Stomach (tissue), 9 donors: Measurements from ENCODE around the gene IQGAP2. TPM values are rescaled to one million over a fixed set of nuclear protein-coding genes. Genes with fewer than 3 reads are reported as not detected.

ENCODE experiments used
- DNase-seq, 2 donors: peaks; one replicate each; pipeline versions ENCODE4 v3.0.0 to v3.0.0-alpha.2; 2013 to 2019
- H3K27ac ChIP-seq, 5 donors: fragments of 200-600 bp in 4 of 5; sonication (generic) in 4 of 5; one replicate each; pipeline ENCODE4 v1.5.1; 2013 to 2019; ENCODE audit warnings: mild to moderate bottlenecking in 1 of 5, moderate library complexity in 1 of 5
- H3K27me3 ChIP-seq, 3 donors: fragments of 200-600 bp; sonication (generic); one replicate each; pipeline ENCODE4 v1.5.1; 2017 to 2019; ENCODE audit warnings: mixed run types in 1 of 3
- H3K36me3 ChIP-seq, 4 donors: fragments of 200-600 bp; sonication (generic); 1 replicate in 3 of 4; 2 replicates in 1 of 4; pipeline ENCODE4 v1.5.1; 2016 to 2019
- H3K4me1 ChIP-seq, 4 donors: fragments of 200-600 bp; sonication (generic); one replicate each; pipeline ENCODE4 v1.5.1; 2016 to 2019
- H3K4me3 ChIP-seq, 4 donors: fragments of 200-600 bp; sonication (generic) in 3 of 4; one replicate each; pipeline ENCODE4 v1.5.1; 2016 to 2019; ENCODE audit warnings: mild to moderate bottlenecking in 1 of 4
- H3K9me3 ChIP-seq, 4 donors: fragments of 200-600 bp; sonication (generic); one replicate each; pipeline ENCODE4 v1.5.1; 2016 to 2019
- CTCF ChIP-seq, 7 experiments: fragments of 450-650 bp in 4 of 7; fragments of 200-600 bp in 3 of 7; sonication (generic) in 3 of 7; IDR thresholded peaks; one replicate each; pipeline ENCODE4 v1.5.1; 2016 to 2019; ENCODE audit warnings: antibody characterized with exemption in 7 of 7, control low read depth in 2 of 7, mild to moderate bottlenecking in 1 of 7
- EP300 ChIP-seq: sonication (generic); formaldehyde crosslinking; IDR thresholded peaks from one replicate; pipeline ENCODE4 v1.6.1; 2017; ENCODE audit warnings: antibody characterized with exemption
- POLR2A ChIP-seq, 4 donors: fragments of 450-650 bp; IDR thresholded peaks; one replicate each; pipeline ENCODE4 v1.6.1; 2016; ENCODE audit warnings: antibody characterized with exemption in 4 of 4, control low read depth in 2 of 4, mild to moderate bottlenecking in 1 of 4, moderate library complexity in 1 of 4
- POLR2AphosphoS5 ChIP-seq, 3 donors: sonication (generic); formaldehyde crosslinking; IDR thresholded peaks; one replicate each; pipeline ENCODE4 v1.6.1; 2016; ENCODE audit warnings: antibody characterized with exemption in 3 of 3
- WGBS, 5 donors: extraction: QIAGEN DNeasy Blood & Tissue Kit in 3 of 5; methylation state at CpG; one replicate each; pipeline versions ENCODE4 v1.1.5 to v1.1.7; 2013 to 2018; 5-methylcytosine and 5-hydroxymethylcytosine counted together
- intact Hi-C: fragments of 100-400 bp; cut with DNase I; formaldehyde crosslinking; loops from one replicate; pipeline ENCODE4 v1.15.1; 2023; ENCODE audit warnings: low total_unique reads
- polyA plus RNA-seq, 3 donors: library from polyadenylated mRNA; stranded (reverse); fragments of 200-250 nt; gene quantifications; one replicate each; pipeline ENCODE4 v1.2.3, GENCODE V29; 2013
- total RNA-seq, 5 donors: library from RNA; depleted of rRNA; stranded (reverse); fragments of >200 nt; gene quantifications; one replicate each; pipeline versions ENCODE4 v1.1.0 to v1.2.3, GENCODE V29; 2014 to 2016
- donor health status: healthy with polysubstance abuse.
- donor health status: Bipolar disorder and iron deficiency.
- donor health status: healthy.

IQGAP2 gene
- total and polyA plus RNA-seq, 8 donors, result 11.5 to 122 (median 42.1) TPM

- H3K9me3 ChIP-seq, result no peaks in the 10 kb centered on the region
- 23 to 62% (median 25%) methylated on average over 1 of the region's 1 CpG for WGBS, 5 donors
- H3K4me1 ChIP-seq, result peaks cover 6 to 28% (median 17%) of the 10 kb centered on the region in 4 donors
- no peak overlapping the region for H3K4me3 ChIP-seq
- no peaks in the 10 kb centered on the region for H3K27me3 ChIP-seq
- TF ChIP-seq POLR2AphosphoS5 (IDR thresholded peaks at IDR 0.05) (no peak), POLR2A (IDR thresholded peaks at IDR 0.05) (no peak), EP300 (no peak), CTCF (IDR thresholded peaks at IDR 0.05) (no peak)
- intact Hi-C loops, result no loop called here
- no peaks in the 10 kb centered on the region for H3K36me3 ChIP-seq
- no peak overlapping the region for H3K27ac ChIP-seq
- no peak for DNase-seq
Observed at GRCh38 chr5:76552546-76552945, 149.5 kb downstream of the IQGAP2 start.

- DNase-seq, result no peak
- no peak overlapping the region for H3K27ac ChIP-seq
- H3K9me3 ChIP-seq, result no peaks in the 10 kb centered on the region
- H3K27me3 ChIP-seq, result no peaks in the 10 kb centered on the region
- no peaks in the 10 kb centered on the region for H3K36me3 ChIP-seq
- TF ChIP-seq CTCF (IDR thresholded peaks at IDR 0.05) (no peak), EP300 (no peak), POLR2AphosphoS5 (IDR thresholded peaks at IDR 0.05) (no peak), POLR2A (IDR thresholded peaks at IDR 0.05) (no peak)
- 33 to 54% (median 44%) methylated on average over 2 of the region's 2 CpGs for WGBS, 5 donors
- peaks cover 1 to 21% (median 10%) of the 10 kb centered on the region in 4 donors for H3K4me1 ChIP-seq
- intact Hi-C loops, result no loop called here
- H3K4me3 ChIP-seq, result no peak overlapping the region
Observed at GRCh38 chr5:76553251-76553650, 150.2 kb downstream of the IQGAP2 start.

- Histone ChIP-seq H3K36me3 (no peaks in the 10 kb centered on the region), H3K27me3 (no peaks in the 10 kb centered on the region), H3K4me1 (peaks cover 0 to 7% (median 0%) of the 10 kb centered on the region in 4 donors), H3K27ac (no peak overlapping the region), H3K4me3 (no peak overlapping the region), H3K9me3 (no peaks in the 10 kb centered on the region)
- no peak for DNase-seq
- no peak for TF ChIP-seq POLR2A (IDR thresholded peaks at IDR 0.05)
- no peak for TF ChIP-seq POLR2AphosphoS5 (IDR thresholded peaks at IDR 0.05)
- TF ChIP-seq EP300, result no peak
- no peak for TF ChIP-seq CTCF (IDR thresholded peaks at IDR 0.05)
- intact Hi-C loops, result no loop called here
- 89 to 96% (median 89%) methylated on average over 4 of the region's 4 CpGs for WGBS, 5 donors
Observed at GRCh38 chr5:76555114-76555513, 152.0 kb downstream of the IQGAP2 start.

GRCh38 chr5:76555717-76556116, 152.6 kb downstream of the IQGAP2 start:
- no peak for DNase-seq
- no peaks in the 10 kb centered on the region for H3K9me3 ChIP-seq
- H3K4me3 ChIP-seq, result no peak overlapping the region
- no peaks in the 10 kb centered on the region for H3K27me3 ChIP-seq
- 93 to 100% (median 94%) methylated on average over 2 of the region's 2 CpGs for WGBS, 5 donors
- intact Hi-C loops, result no loop called here
- H3K27ac ChIP-seq, result no peak overlapping the region
- TF ChIP-seq POLR2AphosphoS5 (IDR thresholded peaks at IDR 0.05), result no peak
- no peak for TF ChIP-seq POLR2A (IDR thresholded peaks at IDR 0.05)
- TF ChIP-seq CTCF (IDR thresholded peaks at IDR 0.05), result no peak
- no peak for TF ChIP-seq EP300
- H3K4me1 ChIP-seq, result peaks cover 0 to 7% (median 0%) of the 10 kb centered on the region in 4 donors
- no peaks in the 10 kb centered on the region for H3K36me3 ChIP-seq
